Tibial nerve (tissue), 4 donors: Measurements from ENCODE around the gene NAPA.

Experiments used
- CTCF ChIP-seq, 5 experiments: fragments of 200-600 bp in 3 of 5; fragments of 450-650 bp in 2 of 5; sonication (generic) in 3 of 5; IDR thresholded peaks; one replicate each; pipeline ENCODE4 v1.5.1; 2016 to 2019; ENCODE audit warnings: antibody characterized with exemption in 5 of 5, mild to moderate bottlenecking in 3 of 5, moderate library complexity in 2 of 5
- EP300 ChIP-seq, 2 donors: sonication (generic); formaldehyde crosslinking; IDR thresholded peaks; one replicate each; pipeline ENCODE4 v1.6.1; 2017; ENCODE audit warnings: antibody characterized with exemption in 2 of 2, mild to moderate bottlenecking in 1 of 2
- POLR2A ChIP-seq, 2 donors: fragments of 450-650 bp; IDR thresholded peaks; one replicate each; pipeline ENCODE4 v1.6.1; 2017; ENCODE audit warnings: antibody characterized with exemption in 2 of 2, mild to moderate bottlenecking in 2 of 2, moderate library complexity in 2 of 2

GRCh38 chr19:47492571-47493377 is 22.1 kb downstream of the NAPA start:
- TF ChIP-seq CTCF (IDR thresholded peaks at IDR 0.05) (no peak), EP300 (IDR thresholded peaks at IDR 0.05) (no peak), POLR2A (IDR thresholded peaks at IDR 0.05) (no peak)
